Measurements from ENCODE around the gene SEC14L3.

The SEC14L3 gene

DNA sequence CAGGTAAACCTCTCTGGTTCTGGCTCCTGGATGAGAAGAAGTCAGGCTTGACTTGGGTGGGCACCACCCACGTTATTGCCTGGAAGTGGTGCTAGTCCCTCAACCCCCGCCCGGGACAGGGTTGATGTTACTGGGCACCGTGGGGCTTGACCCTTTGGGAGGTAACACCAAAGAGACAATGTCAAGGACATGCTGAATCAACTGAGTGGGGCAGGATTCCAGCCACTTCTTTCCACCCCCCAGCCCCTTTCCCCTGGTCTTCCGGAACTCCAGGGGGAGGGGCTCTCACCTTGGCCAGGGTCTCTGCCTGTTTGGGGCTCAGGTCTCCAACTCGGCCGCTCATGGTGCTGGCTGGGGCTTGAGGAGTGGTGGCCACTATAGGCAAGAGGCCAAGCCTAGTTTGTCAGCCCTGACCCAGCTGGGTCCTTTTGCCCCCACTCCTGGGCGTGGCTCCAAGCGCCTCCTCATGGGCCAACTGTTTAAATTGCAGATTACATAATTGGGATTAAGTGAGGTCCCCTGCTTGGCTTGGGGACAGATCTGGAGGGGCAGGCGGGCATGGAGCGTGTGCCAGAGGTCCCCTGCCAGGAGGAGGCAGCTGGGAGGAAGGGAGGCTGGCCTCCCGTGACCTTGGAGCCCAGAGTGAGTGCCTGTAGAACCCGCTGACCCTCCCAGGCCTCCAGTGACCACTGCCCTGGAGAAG is at the start of gene SEC14L3:
SEC14L3 (minus strand) TSS at position 402 of the 703 bp plus-strand sequence; CDS start at position 343, 59 bp downstream.
- no peak for DNase-seq

- no peak for DNase-seq
These were observed 48.1 kb upstream of the SEC14L3 start for GRCh38 chr22:30519842-30520425.

DNA sequence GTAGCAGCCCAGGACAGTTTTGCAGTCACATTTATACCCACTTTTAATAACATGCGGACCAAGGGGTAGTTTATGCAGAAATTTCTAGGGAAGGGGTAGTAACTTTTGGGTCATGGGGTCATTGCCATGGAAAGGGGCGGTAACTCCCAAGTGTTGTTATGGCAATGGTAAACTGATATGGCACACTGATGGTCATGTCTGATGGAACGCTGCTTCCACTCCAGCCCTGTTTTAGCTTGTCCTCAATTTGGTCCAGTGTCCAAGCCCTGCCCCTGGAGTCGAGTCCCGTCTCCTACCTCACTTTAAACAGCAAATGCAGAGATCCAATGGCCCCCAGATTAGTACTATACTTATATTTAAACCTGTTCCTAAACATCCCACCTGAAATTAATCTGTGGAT is 44.9 kb upstream of the SEC14L3 start:
- DNase-seq: no peak

- DNase-seq: no peak
These were observed 44.5 kb upstream of the SEC14L3 start for GRCh38 chr22:30516273-30516672.

- no peak for DNase-seq
These were observed 42.4 kb upstream of the SEC14L3 start for GRCh38 chr22:30514252-30514651.

GRCh38 chr22:30513462-30513861 is 41.6 kb upstream of the SEC14L3 start:
- no peak for DNase-seq

- DNase-seq: no peak
These were observed 40.1 kb upstream of the SEC14L3 start for GRCh38 chr22:30511911-30512310.

GRCh38 chr22:30511109-30511508 is 39.3 kb upstream of the SEC14L3 start:
- no peak for DNase-seq

DNA sequence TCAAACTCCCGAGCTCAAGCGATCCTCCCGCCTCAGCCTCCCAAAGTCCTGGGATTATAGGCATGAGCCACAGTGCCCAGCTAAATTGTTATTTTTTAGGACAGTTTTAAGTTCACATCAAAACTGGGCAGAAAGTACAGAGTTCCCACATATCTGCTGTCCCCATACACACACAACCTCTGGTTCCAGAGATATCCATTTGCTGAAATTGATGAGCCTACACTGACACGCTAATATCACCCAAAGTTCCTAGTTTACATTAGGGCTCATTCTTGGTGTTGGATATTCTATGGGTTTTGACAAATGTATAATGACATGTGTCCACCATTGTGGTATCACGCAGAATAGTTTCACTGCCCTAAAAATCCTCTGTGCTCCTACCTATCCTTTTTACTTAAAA is 36.4 kb upstream of the SEC14L3 start:
- DNase-seq: no peak

DNA sequence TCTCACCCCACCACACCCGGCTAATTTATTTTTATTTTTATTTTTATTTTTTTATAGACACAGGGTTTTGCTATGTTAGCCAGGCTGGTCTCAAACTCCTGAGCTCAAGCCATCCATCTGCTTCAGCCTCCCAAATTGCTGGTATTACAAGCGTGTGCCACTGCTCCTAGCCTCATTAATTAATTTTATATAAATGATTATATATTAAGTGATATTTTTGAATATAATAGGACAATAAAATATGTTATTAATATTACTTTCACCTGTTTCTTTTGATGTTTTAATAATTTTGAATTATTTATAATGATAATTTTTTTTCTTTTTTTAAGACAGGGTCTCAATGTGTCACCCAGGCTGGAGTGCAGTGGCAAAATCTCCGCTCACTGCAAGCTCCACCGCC is 35.9 kb upstream of the SEC14L3 start:
- DNase-seq: no peak

- DNase-seq: no peak
These were observed 34.7 kb upstream of the SEC14L3 start for GRCh38 chr22:30506507-30506968.

DNA sequence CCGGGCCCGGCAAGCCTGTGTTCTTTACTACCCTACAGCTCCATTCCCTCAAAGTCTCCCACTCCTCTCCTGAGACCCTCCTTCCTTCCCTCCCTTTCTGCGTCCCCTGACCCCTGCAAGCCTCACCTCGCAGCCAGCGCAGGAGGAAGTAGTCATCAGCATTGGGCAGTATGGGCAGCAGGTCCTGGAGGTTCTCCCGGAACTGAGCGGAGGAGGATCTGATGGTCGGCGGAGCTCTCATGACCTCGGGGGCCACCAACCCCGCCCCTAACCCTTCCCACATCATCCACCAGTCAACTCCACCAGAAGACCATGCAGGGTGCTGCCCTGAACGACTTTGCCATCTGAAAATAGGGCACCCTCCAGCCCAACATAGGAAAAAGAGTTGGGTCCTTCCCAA is 31.7 kb upstream of the SEC14L3 start:
- no peak for DNase-seq

- DNase-seq: no peak
These were observed 31.1 kb upstream of the SEC14L3 start for GRCh38 chr22:30502911-30503310.

DNA sequence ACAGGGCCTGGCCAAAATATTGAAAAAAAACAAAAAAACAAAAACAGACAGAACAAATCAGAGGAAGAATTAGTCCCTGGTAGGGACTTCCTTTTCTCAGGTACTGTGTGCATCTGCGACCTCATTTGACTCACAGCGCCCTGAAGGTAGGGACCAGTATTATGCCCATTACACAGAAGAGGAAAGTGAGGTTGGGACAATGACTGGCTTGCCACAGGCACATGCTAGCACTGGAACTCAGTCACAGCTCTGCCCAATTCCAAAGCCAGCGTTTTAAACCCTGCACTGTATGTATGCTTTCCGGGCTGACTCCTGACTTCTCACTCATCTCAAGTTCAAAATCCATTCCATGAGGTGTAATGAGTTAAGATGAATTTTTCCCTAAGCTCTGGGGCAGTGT is 30.3 kb upstream of the SEC14L3 start:
- DNase-seq: no peak

GRCh38 chr22:30500628-30501027 is 28.8 kb upstream of the SEC14L3 start:
- no peak for DNase-seq

DNA sequence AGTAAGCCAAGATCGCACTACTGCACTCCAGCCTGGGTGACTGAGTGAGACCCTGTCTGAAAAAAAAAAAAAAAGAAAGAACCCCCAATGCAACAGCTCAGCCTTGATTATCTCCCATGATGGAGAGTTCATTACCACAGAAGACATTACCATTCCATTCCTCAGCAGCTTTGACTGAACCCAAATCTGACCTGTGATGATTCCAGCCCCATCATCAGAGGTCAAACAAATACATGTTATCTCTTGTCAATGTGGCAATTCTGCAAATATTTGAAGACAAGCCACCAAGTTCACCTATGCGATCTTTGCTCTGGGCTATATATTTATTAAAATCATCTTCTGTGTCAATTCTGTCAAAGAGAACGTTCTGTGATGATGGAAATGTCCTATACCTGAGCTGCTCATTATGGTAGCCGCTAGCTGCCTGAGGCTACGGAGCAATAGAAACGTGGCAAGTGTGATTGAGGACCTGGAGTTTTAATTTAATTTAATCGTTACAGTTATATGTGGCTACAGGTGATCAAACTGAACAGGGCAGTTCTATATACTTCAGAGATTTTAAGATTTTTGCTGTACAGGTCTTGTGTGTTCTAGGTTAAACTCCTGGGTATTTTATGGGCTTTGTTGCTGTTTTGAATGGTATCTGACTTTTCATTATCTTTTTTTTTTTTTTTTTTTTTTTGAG is 25.8 kb upstream of the SEC14L3 start:
- no peak for DNase-seq

DNA sequence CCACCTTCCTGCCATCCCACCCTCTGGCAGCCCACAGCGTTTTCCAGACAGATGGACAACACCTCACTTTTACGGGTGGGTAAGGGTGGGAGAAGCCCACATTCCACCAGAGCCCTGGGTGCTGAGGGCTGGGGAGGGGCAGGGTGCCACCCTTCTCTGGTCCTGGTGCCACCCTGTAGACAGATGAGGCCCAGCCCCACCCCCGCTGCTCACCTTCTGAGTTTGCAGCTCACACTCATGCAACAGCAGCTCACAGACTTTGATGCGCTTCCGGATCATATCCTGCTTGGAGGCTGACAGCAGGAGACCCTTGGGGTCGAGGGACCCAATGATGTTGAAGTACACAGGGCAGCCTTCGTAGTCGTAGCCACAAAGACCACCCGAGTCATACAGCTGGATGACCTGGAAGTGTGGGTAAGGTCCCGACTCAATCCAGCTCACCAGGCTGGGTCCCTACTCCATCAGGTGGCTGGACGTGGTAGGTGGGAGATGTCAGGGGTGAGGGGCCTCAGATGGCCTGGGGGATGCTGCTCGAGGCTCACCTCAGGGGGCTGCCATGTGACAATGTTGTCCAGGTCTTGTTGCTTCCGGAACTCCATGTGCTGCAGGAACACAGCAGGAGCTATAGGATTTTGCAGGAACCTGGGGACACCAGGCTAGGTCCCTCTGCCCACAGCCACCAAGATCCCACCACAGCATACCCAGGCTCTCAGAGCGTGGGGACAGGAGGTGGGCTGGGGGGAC is 23.4 kb upstream of the SEC14L3 start:
- no peak for DNase-seq

DNA sequence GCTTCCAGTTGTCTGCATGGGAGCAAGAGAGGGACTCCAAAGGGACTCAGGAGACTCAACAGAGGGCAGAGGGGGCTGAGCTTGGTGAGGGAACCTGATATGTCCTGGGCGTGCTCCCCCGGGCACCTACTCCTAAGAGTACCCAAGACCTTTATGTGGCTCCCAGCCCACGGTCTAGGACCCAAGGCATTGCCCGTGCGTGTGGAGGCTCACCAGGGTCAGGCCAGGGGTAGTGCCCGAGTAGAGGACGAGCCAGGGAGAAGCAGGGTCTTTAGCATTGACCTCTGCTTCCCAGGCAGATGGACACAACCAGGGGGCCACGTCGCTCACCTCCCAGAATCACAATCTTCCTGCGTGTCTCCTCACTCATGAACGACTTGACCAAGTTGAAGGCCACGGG is 20.3 kb upstream of the SEC14L3 start:
- DNase-seq: no peak

DNA sequence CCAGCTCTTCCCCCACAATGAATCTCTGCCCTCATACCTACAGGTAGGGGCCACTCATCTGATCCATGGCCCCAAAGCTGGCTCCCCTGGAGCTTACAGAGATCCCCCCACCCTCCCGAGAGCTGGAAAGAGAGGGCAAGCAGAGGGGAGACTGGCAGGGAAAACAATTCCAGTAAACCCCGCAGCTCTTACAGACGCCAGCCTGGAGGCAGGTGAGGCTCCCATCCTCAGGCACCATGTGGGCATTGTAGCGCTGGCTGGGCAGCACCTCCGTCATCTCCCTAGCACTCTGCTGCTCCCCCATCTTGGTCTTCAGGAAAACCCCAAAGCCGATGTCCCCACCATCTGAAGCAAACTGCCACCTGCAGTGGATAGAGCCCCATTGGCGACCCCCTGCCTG is 19.6 kb upstream of the SEC14L3 start:
- no peak for DNase-seq

DNA sequence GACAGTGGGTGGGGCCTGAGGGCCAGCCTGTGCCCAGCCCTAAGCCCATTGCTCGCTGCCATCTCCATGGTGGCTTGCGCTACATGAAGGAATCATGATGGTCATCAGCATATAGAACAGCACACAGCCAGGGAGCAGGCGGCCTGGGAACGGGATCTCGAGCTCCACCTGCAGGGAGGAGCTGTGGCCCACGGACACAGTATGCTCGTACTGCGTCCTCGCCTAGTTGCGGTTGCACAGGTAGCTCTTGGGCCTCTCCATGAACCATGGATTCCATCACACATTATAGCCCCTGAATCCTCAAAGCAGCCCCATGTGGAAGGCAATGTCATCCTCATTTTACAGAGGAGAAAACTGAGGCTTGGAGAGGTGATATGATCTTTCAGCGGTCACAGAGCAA is 18.6 kb upstream of the SEC14L3 start:
- no peak for DNase-seq

- no peak for DNase-seq
These were observed 16.3 kb upstream of the SEC14L3 start for GRCh38 chr22:30488121-30488520.

GRCh38 chr22:30486661-30487115 is 14.9 kb upstream of the SEC14L3 start:
- DNase-seq: no peak

DNA sequence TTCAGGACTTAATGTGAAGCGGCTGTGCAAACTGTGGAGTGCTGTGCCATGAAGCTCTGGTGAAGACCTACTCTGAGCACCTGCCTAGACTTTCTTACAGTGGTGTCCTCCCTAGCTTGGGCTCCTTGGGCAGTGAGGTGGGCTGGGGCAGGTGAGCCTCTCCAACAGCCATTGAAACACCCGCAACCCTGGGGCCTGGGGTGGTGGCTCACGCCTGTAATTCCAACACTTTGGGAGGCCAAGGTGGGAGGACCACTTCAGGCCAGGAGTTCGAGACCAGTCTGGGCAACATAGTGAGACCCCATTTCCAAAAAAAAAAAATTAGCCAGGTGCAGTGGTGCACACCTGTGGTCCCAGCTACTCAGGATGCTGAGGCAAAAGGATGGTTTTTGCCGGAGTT is 14.3 kb upstream of the SEC14L3 start:
- DNase-seq: no peak

Measured in NCI-H510A (cell line).